Colon (tissue), 2 donors: ENCODE data around the gene ENTR1.

Source experiments
- FAIRE-seq: peaks from 2 replicates; lab custom pipeline; 2012; peaks lifted over from hg19 to GRCh38; lab: Jason Lieb, UNC
- donor health status: control.
- donor health status: control.

ENTR1 gene

GRCh38 chr9:136361047-136361753, 49.2 kb downstream of the ENTR1 start:
- FAIRE-seq = no peak

GRCh38 chr9:136359774-136360718, 50.4 kb downstream of the ENTR1 start:
- FAIRE-seq = no peak

- no peak for FAIRE-seq
Measured at GRCh38 chr9:136358888-136359287, 51.5 kb downstream of the ENTR1 start.

- no peak for FAIRE-seq
Measured at GRCh38 chr9:136358016-136358415, 52.4 kb downstream of the ENTR1 start.

- no peak for FAIRE-seq
Measured at GRCh38 chr9:136357202-136357725, 53.1 kb downstream of the ENTR1 start.

- FAIRE-seq = no peak
Measured at GRCh38 chr9:136355616-136356557, 54.5 kb downstream of the ENTR1 start.

GRCh38 chr9:136354592-136355085, 55.8 kb downstream of the ENTR1 start:
- no peak for FAIRE-seq

GRCh38 chr9:136353757-136354488, 56.5 kb downstream of the ENTR1 start:
- no peak for FAIRE-seq

GRCh38 chr9:136353088-136353487, 57.3 kb downstream of the ENTR1 start:
- FAIRE-seq = no peak

- no peak for FAIRE-seq
Measured at GRCh38 chr9:136352682-136353081, 57.7 kb downstream of the ENTR1 start.
